ENCODE data around the gene PXK. TPM values are rescaled to one million over a fixed set of nuclear protein-coding genes. Genes with fewer than 3 reads are reported as not detected.
A peak's percentile ranks its signal among the peaks of the same experiment; 100 is the strongest.

The PXK gene
- total RNA-seq, 5 donors from 2014 or later (not counting 1 experiment from before 2014, with no cell fraction given): 17.4 to 23.0 (median 21.8) TPM

GRCh38 chr3:58425782-58426181 is 93.1 kb downstream of the PXK start:
- no peaks in the 10 kb centered on the region for H3K9me3 Mint-ChIP-seq
- ChIA-PET CTCF (no interaction called here), POLR2A (no interaction called here)
- Histone ChIP-seq H3K36me3 (ENCODE audit: control insufficient read depth in 2 of 2, extremely low read depth in 1 of 2, insufficient read depth in 1 of 2, low read length in 1 of 2) (peaks cover 12 to 77% of the 10 kb centered on the region in 2 donors), H3K27me3 (replicated peaks in 1 of 2; ENCODE audit: control insufficient read depth in 2 of 2, extremely low read depth in 1 of 2, insufficient read depth in 2 of 2, low read length in 1 of 2) (no peaks in the 10 kb centered on the region), H3K4me1 (ENCODE audit: control insufficient read depth in 1 of 2, extremely low read depth in 1 of 2, insufficient read depth in 2 of 2, low read length in 2 of 2) (no peaks in the 10 kb centered on the region), H3K27ac (ENCODE audit: low read length) (no peak overlapping the region), H3K9me3 (no peaks in the 10 kb centered on the region), H3K4me3 (ENCODE audit: control insufficient read depth in 1 of 2, extremely low read depth in 1 of 2, low read length in 1 of 2) (no peak overlapping the region)
- no peak overlapping the region for H3K27ac Mint-ChIP-seq
- no peak overlapping the region for H3K4me3 Mint-ChIP-seq
- H3K27me3 Mint-ChIP-seq: no peaks in the 10 kb centered on the region
- no CpG with 5 or more reads among the region's 2 CpGs for WGBS (ENCODE audit: insufficient coverage)
- DNase-seq (no peak), ATAC-seq (replicated peaks in 1 of 4) (no peak)
- no peaks in the 10 kb centered on the region for H3K4me1 Mint-ChIP-seq
- peaks cover 44% of the 10 kb centered on the region for H3K36me3 Mint-ChIP-seq

GRCh38 chr3:58427661-58428361 is 95.1 kb downstream of the PXK start:
- ATAC-seq (replicated peaks in 1 of 4) (no peak), DNase-seq (no peak)
- CTCF ChIA-PET: no interaction called here
- no peak overlapping the region for H3K4me3 ChIP-seq (ENCODE audit: control insufficient read depth in 1 of 2, extremely low read depth in 1 of 2, low read length in 1 of 2)
- POLR2A ChIA-PET: no interaction called here
- peaks cover 0 to 8% of the 10 kb centered on the region in 2 experiments for H3K4me1 ChIP-seq (ENCODE audit: control insufficient read depth in 1 of 2, extremely low read depth in 1 of 2, insufficient read depth in 2 of 2, low read length in 2 of 2)
- Mint-ChIP-seq H3K4me1 (peaks cover 13 to 14% (median 13%) of the 10 kb centered on the region in 3 donors), H3K27ac (no peak overlapping the region), H3K36me3 (peaks cover 42% of the 10 kb centered on the region), H3K27me3 (no peaks in the 10 kb centered on the region), H3K4me3 (no peak overlapping the region), H3K9me3 (no peaks in the 10 kb centered on the region)
- H3K27ac ChIP-seq (ENCODE audit: low read length): no peak overlapping the region
- H3K36me3 ChIP-seq (ENCODE audit: control insufficient read depth in 2 of 2, extremely low read depth in 1 of 2, insufficient read depth in 1 of 2, low read length in 1 of 2): peaks cover 9 to 81% of the 10 kb centered on the region in 2 donors
- 79% methylated on average over 2 of the region's 7 CpGs for WGBS (ENCODE audit: insufficient coverage)
- H3K9me3 ChIP-seq: no peaks in the 10 kb centered on the region
- H3K27me3 ChIP-seq (replicated peaks in 1 of 2; ENCODE audit: control insufficient read depth in 2 of 2, extremely low read depth in 1 of 2, insufficient read depth in 2 of 2, low read length in 1 of 2): no peaks in the 10 kb centered on the region

DNA sequence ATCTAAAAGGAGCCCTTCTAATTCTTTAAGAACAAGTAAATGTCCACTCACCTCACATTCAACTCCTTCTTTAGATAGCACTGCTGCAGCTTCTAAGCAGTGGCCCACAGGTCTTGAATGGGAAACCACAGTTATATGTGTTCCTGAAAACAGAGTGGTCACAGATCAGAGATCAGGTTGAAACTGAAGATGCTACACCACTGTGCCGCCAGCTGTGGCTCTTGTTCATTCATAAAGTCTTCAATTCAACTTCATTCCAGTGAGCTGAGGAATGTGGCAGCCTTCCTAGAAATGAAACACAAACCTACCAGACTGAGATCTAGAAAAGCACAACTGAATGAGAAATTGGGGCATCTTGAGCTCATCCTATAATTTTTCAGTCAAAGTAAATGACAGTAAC is 97.0 kb downstream of the PXK start:
- Histone ChIP-seq H3K4me1 (ENCODE audit: control insufficient read depth in 1 of 2, extremely low read depth in 1 of 2, insufficient read depth in 2 of 2, low read length in 2 of 2) (peaks cover 2 to 19% of the 10 kb centered on the region in 2 experiments), H3K4me3 (ENCODE audit: control insufficient read depth in 1 of 2, extremely low read depth in 1 of 2, low read length in 1 of 2) (no peak overlapping the region), H3K36me3 (ENCODE audit: control insufficient read depth in 2 of 2, extremely low read depth in 1 of 2, insufficient read depth in 1 of 2, low read length in 1 of 2) (peaks cover 9 to 73% of the 10 kb centered on the region in 2 donors), H3K27ac (ENCODE audit: low read length) (no peak overlapping the region), H3K9me3 (no peaks in the 10 kb centered on the region), H3K27me3 (replicated peaks in 1 of 2; ENCODE audit: control insufficient read depth in 2 of 2, extremely low read depth in 1 of 2, insufficient read depth in 2 of 2, low read length in 1 of 2) (no peaks in the 10 kb centered on the region)
- Mint-ChIP-seq H3K9me3 (no peaks in the 10 kb centered on the region), H3K36me3 (peaks cover 33% of the 10 kb centered on the region), H3K27ac (no peak overlapping the region), H3K27me3 (no peaks in the 10 kb centered on the region), H3K4me3 (no peak overlapping the region), H3K4me1 (peaks cover 26 to 28% (median 27%) of the 10 kb centered on the region in 3 donors)
- no CpG with 5 or more reads among the region's 1 CpG for WGBS (ENCODE audit: insufficient coverage)
- no peak for ATAC-seq (replicated peaks in 1 of 4)
- no peak for DNase-seq
- ChIA-PET POLR2A (interaction anchor here in 1 of 2 donors (1.3 kb wide), 1 partner anchor 10 kb away, joined by 3 read pairs; no protein-coding TSS in a partner anchor), CTCF (interaction anchor here (0.5 to 1.8 kb wide), 3 partner anchors 15 to 123 kb away, joined by 3 to 6 read pairs (median 3); partner anchors contain the start of genes HTD2 (in 1 of the 2) and RPP14 (in 1 of the 2))

DNA sequence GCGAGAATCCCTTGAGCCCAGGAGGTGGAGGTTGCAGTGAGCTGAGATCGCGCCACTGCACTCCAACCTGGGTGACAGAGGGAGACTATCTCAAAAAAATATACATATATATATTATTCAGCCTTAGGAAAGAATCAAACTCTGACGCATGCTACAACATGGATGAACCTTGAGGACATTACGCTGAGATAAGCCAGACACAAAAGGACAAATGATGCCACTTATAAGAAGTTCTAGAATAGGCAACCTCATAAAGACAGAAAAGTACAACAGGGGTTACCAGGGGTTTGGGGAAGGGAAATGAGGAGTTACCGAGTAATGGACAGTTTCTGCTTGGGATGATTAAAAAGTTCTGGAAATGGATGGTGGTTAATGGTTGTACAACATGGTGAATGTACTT is 100.2 kb downstream of the PXK start:
- H3K4me1 Mint-ChIP-seq: peaks cover 26 to 29% (median 29%) of the 10 kb centered on the region in 3 donors
- DNase-seq: no peak
- H3K27ac Mint-ChIP-seq: peak overlapping the region; percentile 94 to 95
- Histone ChIP-seq H3K36me3 (ENCODE audit: control insufficient read depth in 2 of 2, extremely low read depth in 1 of 2, insufficient read depth in 1 of 2, low read length in 1 of 2) (peaks cover 9 to 43% of the 10 kb centered on the region in 2 donors), H3K4me3 (ENCODE audit: control insufficient read depth in 1 of 2, extremely low read depth in 1 of 2, low read length in 1 of 2) (peak overlapping the region; percentile 72 to 89), H3K4me1 (ENCODE audit: control insufficient read depth in 1 of 2, extremely low read depth in 1 of 2, insufficient read depth in 2 of 2, low read length in 2 of 2) (peaks cover 2 to 19% of the 10 kb centered on the region in 2 experiments), H3K27me3 (replicated peaks in 1 of 2; ENCODE audit: control insufficient read depth in 2 of 2, extremely low read depth in 1 of 2, insufficient read depth in 2 of 2, low read length in 1 of 2) (no peaks in the 10 kb centered on the region), H3K27ac (ENCODE audit: low read length) (peak overlapping the region; percentile 77), H3K9me3 (no peaks in the 10 kb centered on the region)
- H3K9me3 Mint-ChIP-seq: no peaks in the 10 kb centered on the region
- H3K27me3 Mint-ChIP-seq: no peaks in the 10 kb centered on the region
- ATAC-seq (replicated peaks in 1 of 4): no peak
- 45% methylated on average over 2 of the region's 6 CpGs for WGBS (ENCODE audit: insufficient coverage)
- POLR2A ChIA-PET: no interaction called here
- peak overlapping the region; percentile 89 to 94 (median 90) for H3K4me3 Mint-ChIP-seq
- CTCF ChIA-PET: interaction anchor here (0.6 to 1.8 kb wide), 2 partner anchors 112 to 127 kb away, joined by 5 to 8 read pairs; partner anchors contain the start of genes HTD2 (in 1 of the 2) and RPP14 (in 1 of the 2)
- peaks cover 20% of the 10 kb centered on the region for H3K36me3 Mint-ChIP-seq

GRCh38 chr3:58433400-58434167 is 100.9 kb downstream of the PXK start, which contains the start of gene PDHB:
PDHB (minus strand) TSS chr3:58433832; CDS start chr3:58433809, 23 bp downstream.
- under 1% methylated on average over 67 of the region's 67 CpGs for WGBS (ENCODE audit: insufficient coverage)
- Mint-ChIP-seq H3K4me3 (peak within 1 kb of the TSS; percentile 89 to 94 (median 90)), H3K9me3 (no peaks in the 10 kb centered on the region), H3K27me3 (no peaks in the 10 kb centered on the region), H3K36me3 (peaks cover 14% of the 10 kb centered on the region), H3K27ac (peak within 1 kb of the TSS; percentile 94 to 95), H3K4me1 (peaks cover 26 to 29% (median 29%) of the 10 kb centered on the region in 3 donors)
- peak within 1 kb of the TSS; percentile 72 to 89 for H3K4me3 ChIP-seq (ENCODE audit: control insufficient read depth in 1 of 2, extremely low read depth in 1 of 2, low read length in 1 of 2)
- peak within 1 kb of the TSS; percentile 77 for H3K27ac ChIP-seq (ENCODE audit: low read length)
- ChIA-PET CTCF (interaction anchor here (0.5 to 1.9 kb wide), 4 partner anchors 58 to 127 kb away, joined by 3 to 8 read pairs (median 4); partner anchors contain the start of genes KCTD6 (in 2 of the 2), HTD2 (in 1 of the 2) and RPP14 (in 1 of the 2)), POLR2A (no interaction called here)
- no peaks in the 10 kb centered on the region for H3K27me3 ChIP-seq (replicated peaks in 1 of 2; ENCODE audit: control insufficient read depth in 2 of 2, extremely low read depth in 1 of 2, insufficient read depth in 2 of 2, low read length in 1 of 2)
- peaks cover 9 to 36% of the 10 kb centered on the region in 2 donors for H3K36me3 ChIP-seq (ENCODE audit: control insufficient read depth in 2 of 2, extremely low read depth in 1 of 2, insufficient read depth in 1 of 2, low read length in 1 of 2)
- DNase-seq: peak; percentile 73 to 92 (median 84)
- no peaks in the 10 kb centered on the region for H3K9me3 ChIP-seq
- peaks cover 2 to 19% of the 10 kb centered on the region in 2 experiments for H3K4me1 ChIP-seq (ENCODE audit: control insufficient read depth in 1 of 2, extremely low read depth in 1 of 2, insufficient read depth in 2 of 2, low read length in 2 of 2)
- ATAC-seq (replicated peaks in 1 of 4): peak; percentile 95 to 98 (median 96)

DNA sequence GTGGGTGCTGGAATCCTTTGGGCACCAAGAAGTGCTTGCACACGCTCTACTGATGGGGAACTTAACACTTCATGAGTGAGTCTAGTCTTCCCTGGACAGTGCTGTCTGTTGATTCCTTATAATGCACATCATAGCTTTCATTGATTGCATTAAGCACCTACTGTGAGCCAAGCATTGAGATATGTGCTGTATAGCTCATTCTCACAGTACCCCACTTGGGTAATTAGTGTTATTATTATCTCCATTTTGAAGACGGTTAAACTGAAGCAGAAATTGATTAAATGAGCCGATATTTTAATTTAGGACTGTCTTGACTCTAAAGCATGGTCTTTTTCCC is 101.4 kb downstream of the PXK start:
- Mint-ChIP-seq H3K4me1 (peaks cover 26 to 29% (median 29%) of the 10 kb centered on the region in 3 donors), H3K27ac (peak overlapping the region; percentile 80 to 94), H3K9me3 (no peaks in the 10 kb centered on the region), H3K36me3 (peaks cover 9% of the 10 kb centered on the region), H3K4me3 (peak overlapping the region; percentile 89 to 94 (median 90)), H3K27me3 (no peaks in the 10 kb centered on the region)
- Histone ChIP-seq H3K36me3 (ENCODE audit: control insufficient read depth in 2 of 2, extremely low read depth in 1 of 2, insufficient read depth in 1 of 2, low read length in 1 of 2) (peaks cover 9 to 30% of the 10 kb centered on the region in 2 donors), H3K27ac (ENCODE audit: low read length) (peak overlapping the region; percentile 51), H3K4me3 (ENCODE audit: control insufficient read depth in 1 of 2, extremely low read depth in 1 of 2, low read length in 1 of 2) (peak overlapping the region; percentile 47 to 89), H3K9me3 (no peaks in the 10 kb centered on the region), H3K27me3 (replicated peaks in 1 of 2; ENCODE audit: control insufficient read depth in 2 of 2, extremely low read depth in 1 of 2, insufficient read depth in 2 of 2, low read length in 1 of 2) (no peaks in the 10 kb centered on the region), H3K4me1 (ENCODE audit: control insufficient read depth in 1 of 2, extremely low read depth in 1 of 2, insufficient read depth in 2 of 2, low read length in 2 of 2) (peaks cover 2 to 19% of the 10 kb centered on the region in 2 experiments)
- ChIA-PET CTCF (interaction anchor here (0.6 to 1.9 kb wide), 4 partner anchors 51 to 128 kb away, joined by 3 to 8 read pairs (median 5); partner anchors contain the start of genes KCTD6 (in 2 of the 2), HTD2 (in 1 of the 2) and RPP14 (in 1 of the 2)), POLR2A (interaction anchor here in 1 of 2 donors (0.8 kb wide), 1 partner anchor 54 kb away, joined by 3 read pairs; no protein-coding TSS in a partner anchor)
- 14% methylated on average over 1 of the region's 3 CpGs for WGBS (ENCODE audit: insufficient coverage)
- DNase-seq (no peak), ATAC-seq (replicated peaks in 1 of 4) (no peak)
